ENCODE results near the gene CDY1.
"Not testable (repeated sequence)": the region's sequence is repeated elsewhere in the genome, so short reads cannot be mapped to it uniquely, and the experiment has no call there.

- not testable (repeated sequence) for TF ChIP-seq CTCF, EP300, POLR2A (IDR thresholded peaks at IDR 0.05)
Measured at GRCh38 chrY:25621817-25622216, at the start of gene CDY1.
